HG03378 (cell line): ENCODE results near the gene CD248.

Source experiments
- ATAC-seq: cut with Tn5 transposase; IDR thresholded peaks from one replicate; pipeline ENCODE4 v1.9.1; 2021; ENCODE audit warnings: mild to moderate bottlenecking, moderate library complexity; ENCODE audit not compliant: unreplicated experiment

The CD248 gene

GRCh38 chr11:66290330-66290621 is 26.6 kb downstream of the CD248 start:
- ATAC-seq, result no peak

GRCh38 chr11:66289548-66290329 is 27.1 kb downstream of the CD248 start:
- peak; percentile 24 for ATAC-seq

GRCh38 chr11:66288671-66289547 is 27.9 kb downstream of the CD248 start, which contains the start of gene YIF1A:
YIF1A (minus strand) TSS chr11:66289143; CDS start chr11:66288985, 158 bp downstream.
- ATAC-seq, result peak; percentile 90

GRCh38 chr11:66287889-66288670 is 28.8 kb downstream of the CD248 start:
- ATAC-seq, result no peak

- no peak for ATAC-seq
Measured at GRCh38 chr11:66287211-66287888, 29.5 kb downstream of the CD248 start.

GRCh38 chr11:66286699-66287098 is 30.1 kb downstream of the CD248 start:
- no peak for ATAC-seq

- no peak for ATAC-seq
Measured at GRCh38 chr11:66285250-66285947, 31.4 kb downstream of the CD248 start.

GRCh38 chr11:66284526-66285078 is 32.2 kb downstream of the CD248 start:
- no peak for ATAC-seq

- ATAC-seq, result no peak
Measured at GRCh38 chr11:66283461-66284105, 33.3 kb downstream of the CD248 start.

- ATAC-seq, result peak; percentile 63
Measured at GRCh38 chr11:66282468-66283455, 34.1 kb downstream of the CD248 start.

- no peak for ATAC-seq
Measured at GRCh38 chr11:66281776-66282467, 34.9 kb downstream of the CD248 start.

- no peak for ATAC-seq
Measured at GRCh38 chr11:66281001-66281400, 35.8 kb downstream of the CD248 start.

- no peak for ATAC-seq
Measured at GRCh38 chr11:66280428-66280827, 36.4 kb downstream of the CD248 start.

GRCh38 chr11:66279092-66279734 is 37.6 kb downstream of the CD248 start:
- no peak for ATAC-seq

GRCh38 chr11:66278363-66279091 is 38.3 kb downstream of the CD248 start:
- no peak for ATAC-seq
